IPS-20b (cell line): ENCODE results near the gene ZNF429.
"Not testable (repeated sequence)": the region's sequence is repeated elsewhere in the genome, so short reads cannot be mapped to it uniquely, and the experiment has no call there.

Experiments used
- H3K27ac ChIP-seq: one replicate; pipeline ENCODE4 v1.5.1; 2013; ENCODE audit warnings: low read length
- H3K27me3 ChIP-seq: 2 replicates; pipeline ENCODE4 v1.6.1; 2013; ENCODE audit warnings: mild to moderate bottlenecking, low read length, inconsistent platforms; ENCODE audit not compliant: insufficient read depth
- H3K36me3 ChIP-seq: 2 replicates; pipeline ENCODE4 v1.6.1; 2013; ENCODE audit warnings: low read depth, mild to moderate bottlenecking, inconsistent platforms, low read length, moderate library complexity; ENCODE audit not compliant: insufficient read depth
- H3K4me1 ChIP-seq: 2 replicates; pipeline ENCODE4 v1.6.1; 2013; ENCODE audit warnings: mild to moderate bottlenecking, control low read depth, inconsistent platforms, low read length, moderate library complexity; ENCODE audit not compliant: insufficient read depth
- H3K4me3 ChIP-seq: 2 replicates; pipeline ENCODE4 v1.5.1; 2013; ENCODE audit warnings: mild to moderate bottlenecking, low read length, inconsistent platforms
- H3K9ac ChIP-seq: 2 replicates; pipeline ENCODE4 v1.6.1; 2013; ENCODE audit warnings: low read depth, mild to moderate bottlenecking, inconsistent platforms, low read length, moderate library complexity
- H3K9me3 ChIP-seq: 2 replicates; pipeline ENCODE4 v1.6.1; 2013; ENCODE audit warnings: mild to moderate bottlenecking, low read depth, low read length, inconsistent platforms; ENCODE audit not compliant: insufficient read depth

The ZNF429 gene

GRCh38 chr19:21484631-21485030 lies 20.8 kb upstream of the ZNF429 start:
- H3K27ac ChIP-seq, result no peak overlapping the region

DNA sequence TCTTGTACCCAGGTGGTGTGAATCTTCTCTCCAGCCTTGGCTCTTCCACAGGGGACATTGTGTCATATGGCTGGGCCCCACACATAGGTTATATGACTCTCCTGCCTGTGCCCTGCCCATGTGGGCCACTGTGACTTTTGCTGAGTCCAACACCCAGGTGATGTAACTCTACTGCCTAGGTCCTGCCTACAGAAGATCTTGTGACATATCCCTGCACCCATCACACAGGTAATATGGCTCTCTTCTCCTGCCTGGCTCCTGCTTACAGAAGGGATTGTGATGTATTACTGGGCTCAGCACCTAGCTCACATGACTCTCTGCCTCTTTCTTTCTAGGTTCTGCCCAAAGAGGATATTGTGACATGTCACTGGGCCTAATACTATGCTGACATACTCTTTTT lies 19.5 kb upstream of the ZNF429 start:
- no peaks in the 10 kb centered on the region for H3K4me1 ChIP-seq
- H3K9ac ChIP-seq, result no peak overlapping the region
- H3K27ac ChIP-seq, result no peak overlapping the region
- peaks cover 19% of the 10 kb centered on the region for H3K9me3 ChIP-seq
- H3K4me3 ChIP-seq, result no peak overlapping the region
- peaks cover 33% of the 10 kb centered on the region; the same call in 1 of the 2 replicates for H3K36me3 ChIP-seq
- H3K27me3 ChIP-seq, result no peaks in the 10 kb centered on the region

More at GRCh38 chr19:21484631-21485030, 20.8 kb upstream of the ZNF429 start:
- Histone ChIP-seq H3K9me3 (peaks cover 19% of the 10 kb centered on the region), H3K27me3 (no peaks in the 10 kb centered on the region), H3K4me3 (no peak overlapping the region), H3K9ac (no peak overlapping the region), H3K36me3 (peaks cover 20% of the 10 kb centered on the region; the same call in 1 of the 2 replicates), H3K4me1 (no peaks in the 10 kb centered on the region)

DNA sequence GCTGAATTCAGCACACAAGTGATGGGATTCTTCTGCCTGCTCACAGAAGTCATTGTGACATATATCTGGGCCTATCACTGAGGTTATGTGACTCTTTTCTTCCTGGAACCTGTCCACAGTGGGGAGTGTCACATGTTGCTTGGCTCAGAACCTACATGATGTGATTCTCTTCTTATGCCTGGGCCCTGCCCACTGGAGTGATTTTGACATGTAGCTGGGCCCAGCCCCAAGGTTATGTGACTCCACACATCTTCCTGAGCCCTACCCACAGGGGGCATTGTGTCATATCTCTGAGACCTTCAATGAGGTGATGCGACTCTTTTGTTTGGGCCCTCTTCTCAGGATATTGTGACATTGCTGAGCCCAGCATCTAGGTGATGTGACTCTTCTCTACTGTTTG lies 17.4 kb upstream of the ZNF429 start:
- peaks cover 41% of the 10 kb centered on the region; the same call in 1 of the 2 replicates for H3K36me3 ChIP-seq
- peaks cover 19% of the 10 kb centered on the region for H3K9me3 ChIP-seq
- H3K9ac ChIP-seq, result no peak overlapping the region
- H3K27ac ChIP-seq, result no peak overlapping the region
- no peaks in the 10 kb centered on the region for H3K27me3 ChIP-seq
- H3K4me1 ChIP-seq, result no peaks in the 10 kb centered on the region
- H3K4me3 ChIP-seq, result no peak overlapping the region

DNA sequence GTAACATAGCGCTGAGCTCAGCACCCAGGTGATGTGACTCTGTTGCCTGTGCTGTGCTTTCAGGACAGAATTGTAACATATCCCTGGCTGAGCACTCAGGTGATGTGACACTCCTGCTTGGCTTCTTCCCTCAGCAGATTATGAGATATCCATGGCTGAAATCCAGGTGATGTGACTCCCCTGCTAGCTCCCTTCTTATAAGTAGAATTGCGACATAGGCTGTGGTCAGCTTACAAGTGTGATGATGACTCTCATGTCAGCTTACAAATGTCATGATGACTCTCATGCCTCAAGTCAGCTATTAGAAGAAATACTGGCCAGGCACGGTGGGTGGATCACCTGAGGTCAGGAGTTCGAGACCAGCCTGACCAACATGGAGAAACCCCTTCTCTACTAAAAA lies 14.3 kb upstream of the ZNF429 start:
- Histone ChIP-seq H3K36me3 (peaks cover 64% of the 10 kb centered on the region; the same call in 1 of the 2 replicates), H3K4me3 (no peak overlapping the region), H3K27me3 (no peaks in the 10 kb centered on the region), H3K9me3 (peaks cover 11% of the 10 kb centered on the region), H3K4me1 (no peaks in the 10 kb centered on the region), H3K27ac (no peak overlapping the region), H3K9ac (no peak overlapping the region)

DNA sequence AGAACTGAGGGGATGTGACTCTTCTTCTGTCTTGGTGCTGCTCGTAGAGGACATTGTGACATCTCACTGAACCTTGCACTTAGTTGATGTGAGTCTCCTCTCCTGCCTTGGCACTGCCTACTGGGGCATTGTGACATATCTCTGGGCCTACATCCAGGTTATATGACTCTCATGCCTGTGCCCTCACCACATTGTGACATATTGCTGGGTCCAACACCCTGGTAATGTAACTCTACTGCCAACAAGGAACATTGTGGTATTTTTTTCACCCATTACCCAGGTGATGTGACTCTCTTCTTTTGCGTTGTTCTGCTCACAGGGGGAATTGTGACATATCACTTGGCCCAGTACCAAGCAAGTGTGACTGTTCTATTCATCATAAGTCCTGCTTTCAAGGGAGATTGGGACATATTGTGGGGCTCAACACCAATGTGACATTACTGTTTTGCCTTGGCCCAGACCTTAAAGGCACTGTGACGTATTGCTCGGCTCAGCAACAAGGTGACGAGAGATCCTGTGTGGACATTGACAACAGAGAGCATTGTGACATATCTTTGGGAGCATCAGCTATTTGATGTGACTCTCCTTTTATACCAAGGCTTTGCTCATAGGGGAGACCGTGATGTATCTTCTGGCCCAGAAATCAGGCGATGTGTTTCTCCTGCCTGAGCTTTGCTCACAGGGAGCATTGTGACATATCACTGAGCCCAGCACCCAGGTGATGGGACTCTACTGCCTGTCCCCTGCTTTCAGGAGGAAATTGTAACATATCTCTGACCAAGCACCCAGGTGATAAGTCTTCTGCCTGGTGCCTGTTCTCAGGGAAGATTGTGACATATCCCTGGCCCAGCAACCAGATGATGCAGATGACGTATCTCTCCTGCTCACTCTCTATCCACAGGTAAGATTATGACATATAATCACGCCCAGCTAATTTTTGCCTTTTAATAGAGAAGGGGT lies 12.2 kb upstream of the ZNF429 start:
- H3K9me3 ChIP-seq, result peaks cover 3% of the 10 kb centered on the region
- H3K4me1 ChIP-seq, result no peaks in the 10 kb centered on the region
- H3K36me3 ChIP-seq, result peaks cover 72% of the 10 kb centered on the region; the same call in 1 of the 2 replicates
- H3K4me3 ChIP-seq, result no peak overlapping the region
- H3K27ac ChIP-seq, result no peak overlapping the region
- no peaks in the 10 kb centered on the region for H3K27me3 ChIP-seq
- H3K9ac ChIP-seq, result no peak overlapping the region

DNA sequence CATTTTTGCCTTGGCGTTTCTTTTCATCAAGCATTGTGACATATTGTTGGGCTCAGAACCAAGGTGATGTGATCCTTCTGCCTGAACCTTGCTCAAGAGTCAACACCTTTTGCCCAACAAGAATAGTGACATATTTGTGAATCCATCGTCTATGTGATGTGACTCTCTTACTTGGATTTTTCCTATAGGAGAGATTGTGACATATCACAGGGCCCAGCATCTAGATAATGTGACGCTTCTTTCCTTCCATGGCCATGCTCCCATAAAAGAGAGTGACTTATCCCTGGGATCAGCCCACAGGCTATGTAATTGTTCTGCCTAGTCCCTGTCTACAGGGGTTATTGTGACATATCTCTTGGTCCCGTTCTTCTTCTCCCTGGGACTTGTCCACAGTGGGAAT lies 8.5 kb upstream of the ZNF429 start:
- H3K36me3 ChIP-seq, result peaks cover 63% of the 10 kb centered on the region; the same call in 1 of the 2 replicates
- no peaks in the 10 kb centered on the region for H3K4me1 ChIP-seq
- H3K9ac ChIP-seq, result no peak overlapping the region
- no peaks in the 10 kb centered on the region; the same call in 1 of the 2 replicates for H3K9me3 ChIP-seq
- no peak overlapping the region for H3K4me3 ChIP-seq
- H3K27me3 ChIP-seq, result no peaks in the 10 kb centered on the region
- no peak overlapping the region for H3K27ac ChIP-seq

- no peak overlapping the region for H3K9ac ChIP-seq
- H3K4me3 ChIP-seq, result no peak overlapping the region
- H3K36me3 ChIP-seq, result peaks cover 55% of the 10 kb centered on the region; the same call in 1 of the 2 replicates
- no peaks in the 10 kb centered on the region for H3K27me3 ChIP-seq
- H3K27ac ChIP-seq, result no peak overlapping the region
- H3K4me1 ChIP-seq, result no peaks in the 10 kb centered on the region
- no peaks in the 10 kb centered on the region; the same call in 1 of the 2 replicates for H3K9me3 ChIP-seq
These were observed 6.8 kb upstream of the ZNF429 start for GRCh38 chr19:21498651-21499050.

GRCh38 chr19:21508198-21508597 lies 2.8 kb downstream of the ZNF429 start:
- H3K27me3 ChIP-seq, result no peaks in the 10 kb centered on the region
- no peak overlapping the region for H3K27ac ChIP-seq
- no peaks in the 10 kb centered on the region; the same call in 1 of the 2 replicates for H3K9me3 ChIP-seq
- H3K4me3 ChIP-seq, result no peak overlapping the region
- H3K36me3 ChIP-seq, result peaks cover 21% of the 10 kb centered on the region; the same call in 1 of the 2 replicates
- H3K4me1 ChIP-seq, result peaks cover 9% of the 10 kb centered on the region
- no peak overlapping the region for H3K9ac ChIP-seq

DNA sequence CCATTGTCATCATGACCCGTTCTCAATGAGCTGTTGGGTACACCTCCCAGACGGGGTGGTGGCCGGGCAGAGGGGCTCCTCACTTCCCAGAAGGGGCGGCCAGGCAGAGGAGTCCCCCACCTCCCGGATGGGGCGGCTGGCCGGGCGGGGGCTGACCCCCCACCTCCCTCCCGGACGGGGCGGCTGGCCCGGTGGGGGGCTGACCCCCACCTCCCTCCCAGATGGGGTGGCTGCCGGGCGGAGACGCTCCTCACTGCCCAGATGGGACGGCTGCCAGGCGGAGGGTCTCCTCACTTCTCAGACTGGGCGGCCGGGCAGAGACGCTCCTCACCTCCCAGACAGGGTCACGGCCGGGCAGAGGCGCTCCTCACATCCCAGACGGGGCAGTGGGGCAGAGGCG lies 5.7 kb downstream of the ZNF429 start:
- not testable (repeated sequence) for H3K9me3 ChIP-seq, H3K27ac ChIP-seq, H3K4me3 ChIP-seq, H3K27me3 ChIP-seq, H3K9ac ChIP-seq, H3K4me1 ChIP-seq
- H3K36me3 ChIP-seq, result peaks cover 29% of the 10 kb centered on the region; the same call in 1 of the 2 replicates

GRCh38 chr19:21512609-21513008 lies 7.2 kb downstream of the ZNF429 start:
- H3K27ac ChIP-seq, H3K9ac ChIP-seq, H3K4me1 ChIP-seq, H3K4me3 ChIP-seq, H3K27me3 ChIP-seq: not testable (repeated sequence)
- peaks cover 12% of the 10 kb centered on the region for H3K9me3 ChIP-seq
- H3K36me3 ChIP-seq, result peaks cover 25% of the 10 kb centered on the region; the same call in 1 of the 2 replicates

- H3K4me3 ChIP-seq, result no peak overlapping the region
- H3K27me3 ChIP-seq, result no peaks in the 10 kb centered on the region
- H3K4me1 ChIP-seq, result no peaks in the 10 kb centered on the region
- no peak overlapping the region for H3K27ac ChIP-seq
- peaks cover 27% of the 10 kb centered on the region for H3K36me3 ChIP-seq
- no peak overlapping the region for H3K9ac ChIP-seq
- peaks cover 21% of the 10 kb centered on the region for H3K9me3 ChIP-seq
These were observed 8.2 kb downstream of the ZNF429 start for GRCh38 chr19:21513651-21514050.

GRCh38 chr19:21519488-21519887 lies 14.1 kb downstream of the ZNF429 start:
- Histone ChIP-seq H3K4me1 (no peaks in the 10 kb centered on the region), H3K9ac (no peak overlapping the region), H3K27me3 (no peaks in the 10 kb centered on the region), H3K27ac (no peak overlapping the region), H3K4me3 (no peak overlapping the region), H3K36me3 (peaks cover 57% of the 10 kb centered on the region), H3K9me3 (peaks cover 47% of the 10 kb centered on the region)
